ENCODE results near the gene ZNF740. TPM values are rescaled to one million over a fixed set of nuclear protein-coding genes. Genes with fewer than 3 reads are reported as not detected.

ZNF740 gene
- total RNA-seq, 2 experiments from 2014 or later = 24.4 to 24.7 TPM

- H3K9me3 Mint-ChIP-seq = no peaks in the 10 kb centered on the region
- DNase-seq (no peak), ATAC-seq (ENCODE audit: poor library complexity) (no peak)
- H3K4me3 Mint-ChIP-seq = no peak overlapping the region
- no peak overlapping the region for H3K27ac Mint-ChIP-seq
- no peaks in the 10 kb centered on the region for H3K36me3 Mint-ChIP-seq (ENCODE audit: low read depth)
- peaks cover 12% of the 10 kb centered on the region for H3K4me1 ChIP-seq (ENCODE audit: insufficient read depth, low read length)
- no peak for TF ChIP-seq CTCF (IDR thresholded peaks at IDR 0.05)
- intact Hi-C loops (cut with DNase I, micrococcal nuclease) = no loop called here
- no peaks in the 10 kb centered on the region for H3K27me3 Mint-ChIP-seq
- no peaks in the 10 kb centered on the region for H3K36me3 ChIP-seq (ENCODE audit: insufficient read depth, low read length)
- no peaks in the 10 kb centered on the region for H3K9me3 ChIP-seq (ENCODE audit: control insufficient read depth in 1 of 2, insufficient read depth in 1 of 2, low read length in 2 of 2)
- H3K27me3 ChIP-seq (ENCODE audit: control insufficient read depth in 1 of 2, insufficient read depth in 2 of 2, low read length in 2 of 2) = no peaks in the 10 kb centered on the region
- peaks cover 15% of the 10 kb centered on the region for H3K4me1 Mint-ChIP-seq (ENCODE audit: low read depth)
- no peak overlapping the region for H3K4me3 ChIP-seq (ENCODE audit: low read length)
- no peak overlapping the region for H3K27ac ChIP-seq (ENCODE audit: low read depth in 1 of 2, low read length in 2 of 2)
- ChIA-PET CTCF (interaction anchor here (2.2 kb wide), 1 partner anchor 28 kb away, joined by 8 read pairs; no protein-coding TSS in a partner anchor), POLR2A (interaction anchor here (1.1 kb wide), 1 partner anchor 22 kb away, joined by 3 read pairs; no protein-coding TSS in a partner anchor)
These were observed 61.3 kb downstream of the ZNF740 start for GRCh38 chr12:53241623-53242412.

GRCh38 chr12:53244337-53244736 lies 63.8 kb downstream of the ZNF740 start:
- Mint-ChIP-seq H3K27me3 (no peaks in the 10 kb centered on the region), H3K36me3 (ENCODE audit: low read depth) (no peaks in the 10 kb centered on the region), H3K27ac (no peak overlapping the region), H3K4me1 (ENCODE audit: low read depth) (peaks cover 5% of the 10 kb centered on the region), H3K9me3 (no peaks in the 10 kb centered on the region), H3K4me3 (no peak overlapping the region)
- ChIA-PET CTCF (interaction anchor here (1.4 kb wide), 1 partner anchor 33 kb away, joined by 4 read pairs; no protein-coding TSS in a partner anchor), POLR2A (interaction anchor here (0.9 to 1.1 kb wide), 2 partner anchors 30 to 63 kb away, joined by 3 read pairs; partner anchors contain the start of genes CSAD and ZNF740)
- no peaks in the 10 kb centered on the region for H3K36me3 ChIP-seq (ENCODE audit: insufficient read depth, low read length)
- no peak for TF ChIP-seq CTCF (IDR thresholded peaks at IDR 0.05)
- DNase-seq = no peak
- no peak overlapping the region for H3K4me3 ChIP-seq (ENCODE audit: low read length)
- intact Hi-C loops (cut with DNase I, micrococcal nuclease) = no loop called here
- no peak overlapping the region for H3K27ac ChIP-seq (ENCODE audit: low read depth in 1 of 2, low read length in 2 of 2)
- no peaks in the 10 kb centered on the region for H3K27me3 ChIP-seq (ENCODE audit: control insufficient read depth in 1 of 2, insufficient read depth in 2 of 2, low read length in 2 of 2)
- no peaks in the 10 kb centered on the region for H3K9me3 ChIP-seq (ENCODE audit: control insufficient read depth in 1 of 2, insufficient read depth in 1 of 2, low read length in 2 of 2)
- peaks cover 8% of the 10 kb centered on the region for H3K4me1 ChIP-seq (ENCODE audit: insufficient read depth, low read length)
- ATAC-seq (ENCODE audit: poor library complexity) = no peak

Other genes starting within 250 kb of the ZNF740 start
- 1 to 10 TPM; 7.2 to 9.2 TPM for gene KRT18, start 231.6 kb upstream of the ZNF740 start, total RNA-seq
- gene EIF4B, start 174.3 kb upstream of the ZNF740 start, total RNA-seq = 100 to 1,000 TPM; 794 to 806 TPM
- gene TNS2, start 130.7 kb upstream of the ZNF740 start, total RNA-seq = 1 to 10 TPM; 2.3 to 3.0 TPM
- gene SPRYD3, start 101.3 kb upstream of the ZNF740 start, total RNA-seq = 10 to 100 TPM; 17.7 to 21.0 TPM
- gene IGFBP6, start 83.1 kb upstream of the ZNF740 start, total RNA-seq = under 1 TPM in 1 of 2 experiments, not detected in 1; 0.49 TPM
- under 1 TPM; 0.22 to 0.49 TPM for gene SOAT2, start 77.2 kb upstream of the ZNF740 start, total RNA-seq
- gene CSAD, start 203 bp downstream of the ZNF740 start, total RNA-seq = 10 to 100 TPM; 56.7 to 57.3 TPM
- 100 to 1,000 TPM; 166 to 180 TPM for gene ITGB7, start 26.5 kb downstream of the ZNF740 start, total RNA-seq
- gene RARG, start 51.5 kb downstream of the ZNF740 start, total RNA-seq = 10 to 100 TPM; 14.0 to 15.8 TPM
- under 1 TPM; 0.20 to 0.71 TPM for gene ESPL1, start 87.6 kb downstream of the ZNF740 start, total RNA-seq
- gene PFDN5, start 114.8 kb downstream of the ZNF740 start, total RNA-seq = 100 to 1,000 TPM; 757 to 763 TPM
- gene MYG1, start 119.0 kb downstream of the ZNF740 start, total RNA-seq = 10 to 100 TPM; 30.9 to 33.8 TPM
- gene AAAS, start 140.9 kb downstream of the ZNF740 start, total RNA-seq = 10 to 100 TPM; 21.0 to 22.7 TPM
- gene SP7, start 155.6 kb downstream of the ZNF740 start, total RNA-seq = under 1 TPM in 1 of 2 experiments, not detected in 1; 0.14 TPM
- gene SP1, start 199.5 kb downstream of the ZNF740 start, total RNA-seq = 10 to 100 TPM; 42.3 to 43.3 TPM
- not detected for gene AMHR2, start 243.1 kb downstream of the ZNF740 start, total RNA-seq